Measurements from ENCODE around the gene VCL. TPM values are rescaled to one million over a fixed set of nuclear protein-coding genes. Genes with fewer than 3 reads are reported as not detected.

The VCL gene
- total RNA-seq, 4 donors from 2014 or later: 53.3 to 90.4 (median 63.1) TPM

DNA sequence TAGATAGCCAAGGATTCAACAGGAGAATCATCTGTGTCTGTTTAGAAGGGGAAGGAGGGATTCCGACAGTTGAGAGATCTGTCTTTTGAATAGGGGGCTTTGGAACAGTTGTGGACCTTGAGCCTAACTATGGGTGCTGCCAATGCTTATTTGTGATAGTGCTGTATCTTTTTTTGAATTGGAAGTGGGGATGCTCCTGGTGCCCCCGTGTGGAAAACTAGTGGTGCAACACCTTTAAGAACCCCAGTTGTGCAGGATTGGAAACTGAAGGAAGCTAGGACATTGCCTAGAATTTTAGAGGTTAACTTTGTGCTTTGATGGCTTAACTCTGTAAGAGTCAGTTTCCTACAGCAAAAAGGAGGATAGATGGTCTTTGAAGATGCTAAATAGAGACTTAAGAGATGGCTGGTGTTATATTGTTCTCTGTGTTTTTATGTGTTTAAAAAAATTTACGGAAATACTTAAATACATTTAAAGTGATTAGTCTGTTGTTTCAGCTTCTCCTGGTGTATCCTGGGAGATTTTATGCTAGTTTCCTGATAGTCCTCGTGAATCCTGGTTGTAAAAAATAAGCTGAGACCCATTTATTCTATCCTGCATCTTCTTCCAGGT is 83.4 kb downstream of the VCL start:
- H3K4me3 ChIP-seq (ENCODE audit: low read depth, poor library complexity, severe bottlenecking): no peak overlapping the region
- WGBS, 2 donors: 39 to 43% methylated on average over 4 of the region's 4 CpGs
- TF ChIP-seq, protein P1, sequence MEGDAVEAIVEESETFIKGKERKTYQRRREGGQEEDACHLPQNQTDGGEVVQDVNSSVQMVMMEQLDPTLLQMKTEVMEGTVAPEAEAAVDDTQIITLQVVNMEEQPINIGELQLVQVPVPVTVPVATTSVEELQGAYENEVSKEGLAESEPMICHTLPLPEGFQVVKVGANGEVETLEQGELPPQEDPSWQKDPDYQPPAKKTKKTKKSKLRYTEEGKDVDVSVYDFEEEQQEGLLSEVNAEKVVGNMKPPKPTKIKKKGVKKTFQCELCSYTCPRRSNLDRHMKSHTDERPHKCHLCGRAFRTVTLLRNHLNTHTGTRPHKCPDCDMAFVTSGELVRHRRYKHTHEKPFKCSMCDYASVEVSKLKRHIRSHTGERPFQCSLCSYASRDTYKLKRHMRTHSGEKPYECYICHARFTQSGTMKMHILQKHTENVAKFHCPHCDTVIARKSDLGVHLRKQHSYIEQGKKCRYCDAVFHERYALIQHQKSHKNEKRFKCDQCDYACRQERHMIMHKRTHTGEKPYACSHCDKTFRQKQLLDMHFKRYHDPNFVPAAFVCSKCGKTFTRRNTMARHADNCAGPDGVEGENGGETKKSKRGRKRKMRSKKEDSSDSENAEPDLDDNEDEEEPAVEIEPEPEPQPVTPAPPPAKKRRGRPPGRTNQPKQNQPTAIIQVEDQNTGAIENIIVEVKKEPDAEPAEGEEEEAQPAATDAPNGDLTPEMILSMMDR (IDR thresholded peaks at IDR 0.05): no peak
- TF ChIP-seq POLR2A (IDR thresholded peaks at IDR 0.05): no peak
- no peak for DNase-seq (ENCODE audit: low spot score in 2 of 2)
- intact Hi-C loops (cut with DNase I; ENCODE audit: low total_unique reads): no loop called here

DNA sequence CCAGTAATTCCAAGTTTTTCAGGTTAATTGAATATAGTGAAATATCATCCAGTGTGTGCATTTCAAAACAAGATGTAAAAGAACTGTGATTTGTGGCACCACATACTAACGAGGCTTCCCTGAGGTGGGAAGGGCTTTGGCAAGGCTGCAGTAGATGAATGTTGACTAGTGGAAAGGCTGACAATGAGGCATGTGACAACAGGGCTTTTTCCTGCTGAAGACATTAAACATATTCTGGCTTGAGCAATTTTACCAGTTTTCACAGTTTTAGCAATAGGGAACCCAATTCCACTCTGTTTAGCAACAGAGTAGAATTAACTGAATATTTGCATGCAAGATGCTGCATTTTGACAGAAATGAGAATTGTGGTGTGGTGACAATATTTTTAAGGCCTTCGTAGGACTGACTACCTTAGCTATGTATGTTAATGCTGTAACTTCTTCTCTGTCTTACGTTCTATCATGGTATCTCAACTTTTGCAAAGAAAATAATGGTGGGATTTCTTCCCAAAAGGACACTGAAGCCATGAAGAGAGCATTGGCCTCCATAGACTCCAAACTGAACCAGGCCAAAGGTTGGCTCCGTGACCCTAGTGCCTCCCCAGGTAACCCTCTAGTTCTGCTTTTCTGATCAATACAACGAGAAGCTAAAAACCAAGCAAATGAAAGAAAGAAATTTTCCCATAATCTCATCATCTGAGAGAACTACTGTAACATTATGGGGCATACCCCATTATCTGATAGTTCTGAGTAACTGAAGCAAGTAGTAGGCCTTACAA is 84.2 kb downstream of the VCL start:
- no peak for TF ChIP-seq POLR2A (IDR thresholded peaks at IDR 0.05)
- TF ChIP-seq, protein P1 (IDR thresholded peaks at IDR 0.05): no peak
- intact Hi-C loops (cut with DNase I; ENCODE audit: low total_unique reads): no loop called here
- DNase-seq (ENCODE audit: low spot score in 2 of 2): peak in 1 of 2 donors; percentile 56
- WGBS, 2 donors: 55 to 64% methylated on average over 5 of the region's 5 CpGs
- H3K4me3 ChIP-seq (ENCODE audit: low read depth, poor library complexity, severe bottlenecking): no peak overlapping the region

- 83 to 91% methylated on average over 2 of the region's 2 CpGs for WGBS, 2 donors
- no peak for TF ChIP-seq POLR2A (IDR thresholded peaks at IDR 0.05)
- TF ChIP-seq, protein P1 (IDR thresholded peaks at IDR 0.05): no peak
- DNase-seq (ENCODE audit: low spot score in 2 of 2): no peak
- intact Hi-C loops (cut with DNase I; ENCODE audit: low total_unique reads): no loop called here
- H3K4me3 ChIP-seq (ENCODE audit: low read depth, poor library complexity, severe bottlenecking): no peak overlapping the region
Observed at GRCh38 chr10:74083304-74083703, 85.4 kb downstream of the VCL start.

GRCh38 chr10:74084955-74085354 is 87.0 kb downstream of the VCL start:
- intact Hi-C loops (cut with DNase I; ENCODE audit: low total_unique reads): no loop called here
- whole genome bisulfite sequencing, 2 donors: 92 to 96% methylated on average over 3 of the region's 3 CpGs
- no peak for DNase-seq (ENCODE audit: low spot score in 2 of 2)
- no peak overlapping the region for H3K4me3 ChIP-seq (ENCODE audit: low read depth, poor library complexity, severe bottlenecking)
- TF ChIP-seq POLR2A (IDR thresholded peaks at IDR 0.05): no peak
- TF ChIP-seq, protein P1 (IDR thresholded peaks at IDR 0.05): no peak

DNA sequence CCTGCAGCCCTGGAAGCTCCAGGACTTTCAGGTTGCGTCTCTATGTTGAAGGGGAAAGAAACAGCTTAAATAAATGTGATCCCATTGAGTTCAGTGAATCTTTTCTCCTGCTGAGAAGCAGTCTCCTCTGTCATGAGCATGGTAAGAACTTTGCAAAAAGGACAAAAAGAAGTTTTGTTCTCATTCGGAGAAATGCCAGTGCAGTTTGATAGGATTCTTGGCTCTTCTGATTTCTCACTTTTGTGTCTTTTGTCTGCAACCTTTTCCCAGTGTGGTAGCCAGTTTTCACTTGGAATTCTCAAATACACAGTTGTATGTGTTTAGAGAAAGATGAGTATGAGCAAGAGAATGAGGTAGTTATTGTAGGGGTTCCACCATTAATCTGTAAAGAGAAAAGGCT is 88.4 kb downstream of the VCL start:
- WGBS, 2 donors: 67 to 68% methylated on average over 2 of the region's 2 CpGs
- H3K4me3 ChIP-seq (ENCODE audit: low read depth, poor library complexity, severe bottlenecking): no peak overlapping the region
- no peak for DNase-seq (ENCODE audit: low spot score in 2 of 2)
- TF ChIP-seq, protein P1 (IDR thresholded peaks at IDR 0.05): no peak
- no peak for TF ChIP-seq POLR2A (IDR thresholded peaks at IDR 0.05)
- intact Hi-C loops (cut with DNase I; ENCODE audit: low total_unique reads): no loop called here
